NCI-H2227 (cell line): ENCODE measurements around the gene PANK1.
"Not testable (repeated sequence)": the region's sequence is repeated elsewhere in the genome, so short reads cannot be mapped to it uniquely, and the experiment has no call there.

ENCODE experiments used
- DNase-seq: peaks from one replicate; lab custom pipeline; 2025; ENCODE audit not compliant: unreplicated experiment; lab: John Stamatoyannopoulos, UW

The PANK1 gene

DNA sequence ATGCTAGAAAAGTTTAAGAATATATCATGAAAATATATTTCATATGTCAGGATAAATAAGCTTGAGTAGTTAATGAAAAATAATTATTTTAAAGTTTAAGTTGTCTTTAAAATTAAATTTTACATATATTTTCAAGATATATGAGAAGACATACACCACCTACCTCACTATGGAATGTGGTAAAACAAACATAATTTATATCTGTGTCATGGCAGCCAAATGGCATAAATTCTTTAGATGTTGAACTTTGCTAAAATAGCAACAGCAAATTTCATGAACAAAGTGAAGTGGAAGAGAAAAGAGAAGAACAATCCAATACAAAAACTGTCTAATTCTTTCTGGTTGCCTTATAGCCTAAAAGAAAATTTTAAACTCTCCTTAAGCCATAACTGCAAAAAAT is 70.0 kb downstream of the PANK1 start:
- DNase-seq: no peak

GRCh38 chr10:89574368-89574767 is 70.7 kb downstream of the PANK1 start:
- no peak for DNase-seq

DNA sequence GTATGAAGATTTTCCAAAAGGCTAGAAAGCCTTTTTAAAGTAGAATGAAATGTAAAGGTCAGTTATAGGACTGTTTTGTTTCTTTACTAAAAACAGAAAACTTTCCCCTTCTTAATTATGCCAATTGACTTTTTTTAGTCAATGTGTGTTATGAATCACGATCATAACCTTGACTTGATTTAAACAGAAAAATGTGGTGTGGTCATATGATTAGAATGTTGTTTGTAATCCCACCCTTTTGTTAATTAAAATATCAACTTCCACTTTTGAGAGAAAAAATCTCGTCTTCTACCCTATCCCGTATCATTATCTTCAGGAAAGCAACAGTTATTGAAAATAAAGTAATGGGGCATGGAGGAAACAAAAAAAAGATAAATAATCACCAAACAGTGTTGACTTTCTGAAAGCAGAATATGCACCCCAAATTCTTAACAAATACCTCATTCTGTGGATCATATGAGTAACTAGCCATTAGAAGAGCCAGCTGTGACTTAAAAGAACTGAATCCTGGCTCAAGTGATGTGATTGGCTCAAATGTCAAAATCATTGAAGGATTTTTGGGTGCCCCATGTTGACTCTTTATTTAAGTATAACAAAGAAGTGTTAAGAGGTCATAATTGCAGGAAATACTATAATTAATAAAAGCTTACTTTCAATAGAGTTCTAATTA is 77.3 kb downstream of the PANK1 start:
- no peak for DNase-seq

DNA sequence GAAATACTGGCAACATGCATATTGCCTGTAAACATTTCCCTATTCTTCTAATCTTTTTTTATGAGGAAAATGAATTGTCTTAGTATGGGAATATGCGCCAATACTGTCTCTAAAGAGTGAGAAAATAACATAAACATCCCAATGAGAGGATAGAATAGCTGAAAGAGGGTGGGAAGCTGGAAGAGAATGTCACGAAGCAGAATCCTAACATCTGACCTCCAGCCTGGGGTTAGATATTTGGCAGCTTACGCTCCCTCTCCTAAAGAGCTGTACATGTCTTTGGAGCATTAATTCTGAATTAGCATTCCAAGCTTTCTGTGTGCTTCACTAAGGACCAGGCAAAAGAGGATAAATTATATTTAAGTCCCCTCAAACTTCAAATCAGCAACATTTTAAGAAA is 78.0 kb downstream of the PANK1 start:
- no peak for DNase-seq

DNA sequence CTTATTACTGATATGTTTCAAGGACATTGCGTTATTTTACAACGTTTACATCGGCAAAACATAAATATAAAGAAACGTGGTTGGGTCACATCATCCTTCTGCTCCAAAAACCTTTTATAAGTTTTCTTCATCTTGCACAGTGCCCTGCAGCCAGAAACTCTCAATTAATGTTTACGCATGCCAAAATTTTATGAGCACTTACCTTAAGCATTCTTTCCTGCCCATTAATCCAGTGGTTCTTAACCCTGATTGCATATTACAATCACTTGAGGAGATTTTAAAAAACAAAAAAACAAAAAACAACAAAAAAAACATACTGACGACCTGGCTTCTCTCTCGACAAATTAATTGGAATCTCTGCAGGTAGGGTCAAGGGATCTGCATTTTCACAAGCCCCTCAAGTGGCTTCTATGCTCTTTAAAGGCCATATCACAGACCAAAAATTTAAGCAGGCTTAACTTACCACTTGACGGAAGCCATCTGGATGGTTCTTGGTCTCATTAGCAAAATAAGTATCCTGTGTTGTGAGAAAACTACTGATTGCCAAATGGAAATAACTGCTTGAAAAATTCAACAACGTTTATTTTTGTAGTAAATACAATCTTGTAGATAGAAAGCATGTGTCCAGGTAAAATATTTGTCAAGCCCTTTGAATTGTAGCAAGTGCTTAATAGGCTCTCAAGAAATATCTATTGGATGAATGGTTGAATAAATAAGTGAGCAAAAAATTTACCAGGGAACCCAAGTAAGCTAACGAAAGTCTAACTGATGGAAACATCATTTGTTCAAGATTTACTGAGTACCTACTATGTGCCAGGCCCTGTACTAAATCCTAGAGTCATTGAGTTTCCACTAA is 78.7 kb downstream of the PANK1 start:
- DNase-seq: no peak

GRCh38 chr10:89565180-89565579 is 79.9 kb downstream of the PANK1 start:
- no peak for DNase-seq

GRCh38 chr10:89563861-89564478 is 81.1 kb downstream of the PANK1 start:
- DNase-seq: peak; percentile 27

DNA sequence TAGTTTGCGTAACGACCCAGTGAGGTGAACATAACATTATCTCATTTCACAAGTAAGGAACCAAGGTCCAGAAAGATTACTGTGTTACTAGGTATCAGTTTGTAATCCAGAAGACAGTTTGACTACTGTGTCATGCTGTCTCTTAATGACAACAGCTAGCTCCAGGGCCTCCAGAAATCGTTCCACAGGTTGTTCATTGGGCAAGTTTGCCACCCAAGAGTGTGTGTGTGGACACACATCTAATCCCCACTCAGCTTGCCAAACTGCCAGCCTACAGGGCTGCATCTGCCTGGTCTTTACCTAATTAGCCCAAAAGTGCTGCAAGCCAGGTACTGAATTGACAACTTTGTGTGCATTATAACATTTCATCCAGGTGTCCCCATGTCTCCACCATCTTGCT is 81.7 kb downstream of the PANK1 start:
- no peak for DNase-seq

GRCh38 chr10:89556600-89556999 is 88.4 kb downstream of the PANK1 start:
- no peak for DNase-seq

- no peak for DNase-seq
Observed at GRCh38 chr10:89555688-89556445, 89.2 kb downstream of the PANK1 start.

DNA sequence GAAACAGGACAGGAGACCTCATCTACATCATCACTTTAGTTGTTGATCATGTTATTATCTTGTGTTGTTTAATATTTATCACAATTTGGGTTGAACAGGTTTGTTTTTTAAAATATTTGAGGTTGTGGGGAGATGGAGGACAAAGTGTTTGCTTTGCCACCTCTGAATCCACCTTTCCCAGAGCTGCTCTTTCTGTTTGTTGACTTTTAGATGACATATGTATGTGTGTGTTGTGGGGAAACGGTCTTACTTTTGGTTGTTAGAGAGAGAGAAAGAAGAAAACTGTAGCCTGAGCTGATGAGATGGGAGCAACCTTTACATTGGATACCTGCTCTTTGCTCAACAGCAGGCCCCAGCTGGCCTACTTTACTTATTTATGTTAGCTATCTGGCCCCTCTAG is 90.6 kb downstream of the PANK1 start:
- DNase-seq: no peak

GRCh38 chr10:89553064-89553734 is 91.8 kb downstream of the PANK1 start:
- DNase-seq: no peak

- DNase-seq: no peak
Observed at GRCh38 chr10:89552213-89552612, 92.8 kb downstream of the PANK1 start.

DNA sequence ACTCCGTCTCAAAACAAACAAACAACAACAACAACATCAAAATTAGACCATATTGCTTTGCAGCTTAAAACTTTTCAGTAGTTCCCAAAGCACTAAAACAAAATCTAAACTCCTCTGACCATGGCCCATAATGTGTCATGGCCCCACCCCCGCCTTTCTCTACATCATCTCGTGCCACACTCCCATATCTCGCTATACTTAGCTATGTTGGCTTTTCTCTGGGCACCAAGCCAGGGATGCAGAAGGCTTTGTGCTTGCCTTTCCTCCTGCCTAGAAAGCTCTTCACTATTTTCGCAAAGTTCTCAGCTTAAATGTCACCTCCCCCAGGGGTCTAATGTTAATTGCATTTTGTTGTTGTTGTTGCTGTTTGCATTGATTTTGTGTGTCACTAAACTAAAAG is 94.5 kb downstream of the PANK1 start:
- no peak for DNase-seq

- DNase-seq: no peak
Observed at GRCh38 chr10:89549510-89549909, 95.5 kb downstream of the PANK1 start.

GRCh38 chr10:89548673-89549072 is 96.4 kb downstream of the PANK1 start:
- DNase-seq: no peak

DNA sequence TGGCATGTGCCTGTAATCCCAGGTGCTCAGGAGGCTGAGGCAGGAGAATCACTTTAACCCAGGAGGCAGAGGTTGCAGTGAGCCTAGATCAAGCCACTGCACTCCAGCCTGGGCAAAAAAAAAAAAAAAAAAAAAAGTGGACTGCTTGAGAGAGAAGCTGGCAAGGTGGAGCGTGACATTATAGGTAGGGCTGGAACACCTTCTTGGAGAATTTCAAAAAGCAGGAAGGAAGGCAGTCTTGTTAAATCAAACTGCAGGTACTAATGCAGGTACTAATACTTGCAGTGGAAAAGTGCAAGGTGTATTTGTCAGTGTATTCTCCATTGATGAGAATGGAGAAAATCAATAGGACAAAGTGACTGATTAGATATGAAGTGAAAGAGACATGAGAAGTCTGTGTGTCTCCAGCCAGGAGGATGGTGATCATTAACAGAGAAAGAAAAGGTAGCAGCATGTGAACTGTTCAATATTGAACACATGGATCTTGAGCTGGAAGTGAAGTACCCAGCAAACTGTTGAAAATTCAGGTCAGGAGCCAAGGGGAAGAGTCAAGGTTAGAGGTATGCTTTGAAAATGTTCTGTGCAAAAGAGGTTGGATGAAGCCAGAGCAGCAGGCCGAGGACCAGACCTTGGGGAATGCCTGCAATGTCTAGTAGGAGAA is 97.1 kb downstream of the PANK1 start:
- no peak for DNase-seq

DNA sequence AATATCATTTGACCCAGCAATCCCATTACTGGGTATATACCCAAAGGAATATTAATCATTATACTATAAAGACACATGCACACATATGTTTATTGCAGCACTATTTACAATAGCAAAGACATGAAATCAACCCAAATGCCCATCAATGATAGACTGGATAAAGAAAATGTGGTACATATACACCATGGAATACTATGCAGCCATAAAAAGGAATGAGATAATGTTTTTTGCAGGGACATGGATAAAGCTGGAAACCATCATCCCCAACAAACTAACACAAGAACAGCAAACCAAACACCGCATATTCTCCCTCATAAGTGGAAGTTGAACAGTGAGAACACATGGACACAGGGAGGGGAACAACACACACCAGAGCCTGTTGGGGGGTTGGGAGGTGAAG is 98.4 kb downstream of the PANK1 start:
- DNase-seq: not testable (repeated sequence)

GRCh38 chr10:89543841-89544240 is 101.2 kb downstream of the PANK1 start:
- DNase-seq: no peak

DNA sequence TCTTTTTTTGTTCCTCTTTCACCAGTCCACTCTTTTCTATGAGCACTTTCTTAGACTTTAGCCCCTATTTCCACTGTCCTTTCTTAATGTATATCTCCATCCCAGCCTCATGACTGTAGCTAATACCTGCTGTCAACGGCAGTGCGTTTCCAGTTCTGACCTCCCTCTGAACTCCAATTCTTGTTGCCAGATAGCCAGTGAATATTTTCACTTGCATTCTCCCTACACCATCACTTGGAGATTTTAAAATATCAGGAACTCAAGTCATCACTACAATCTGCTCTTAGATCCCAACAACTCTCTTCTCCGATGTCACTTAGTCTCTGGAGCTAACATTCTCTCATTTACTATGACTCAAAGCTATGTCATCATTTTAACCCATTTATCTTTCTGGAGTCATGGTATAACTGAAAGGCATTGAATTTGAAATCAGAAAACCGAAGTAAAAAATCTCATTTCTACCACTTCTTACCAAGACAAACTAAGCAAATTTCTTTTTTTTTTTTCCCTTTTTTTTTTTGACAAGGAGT is 104.6 kb downstream of the PANK1 start:
- no peak for DNase-seq
